WERI-Rb-1 (cell line): ENCODE data around the gene ABCB8.

ENCODE experiments used
- DNase-seq: peaks from one replicate; pipeline ENCODE4 v3.0.0-alpha.2; 2020
- H3K27ac ChIP-seq: fragments of 250-450 bp; sonication (Bioruptor Pico); 2 replicates; pipeline ENCODE4 v1.5.1; 2020; ENCODE audit warnings: mild to moderate bottlenecking, moderate library complexity
- H3K27me3 ChIP-seq: fragments of 250-450 bp; sonication (Bioruptor Pico); 2 replicates; pipeline ENCODE4 v1.5.1; 2021; ENCODE audit warnings: mild to moderate bottlenecking, low read depth, moderate library complexity; ENCODE audit not compliant: insufficient read depth, severe bottlenecking
- H3K36me3 ChIP-seq: fragments of 250-450 bp; sonication (Bioruptor Pico); 2 replicates; pipeline ENCODE4 v1.5.1; 2020; ENCODE audit warnings: mild to moderate bottlenecking, moderate library complexity
- H3K4me3 ChIP-seq: 2 replicates; pipeline ENCODE4 v1.5.1; 2011; ENCODE audit warnings: low read depth, mild to moderate bottlenecking, control low read depth, low read length
- H3K9me3 ChIP-seq: fragments of 250-450 bp; sonication (Bioruptor Pico); 2 replicates; pipeline ENCODE4 v1.5.1; 2021; ENCODE audit warnings: mild to moderate bottlenecking, moderate library complexity; ENCODE audit not compliant: severe bottlenecking
- TF ChIP-seq, protein P1 (sequence below): IDR thresholded peaks from 2 replicates; pipeline ENCODE4 v1.5.1; 2011; ENCODE audit warnings: low read depth, mild to moderate bottlenecking, control low read depth, inconsistent platforms, low read length

The ABCB8 gene

DNA sequence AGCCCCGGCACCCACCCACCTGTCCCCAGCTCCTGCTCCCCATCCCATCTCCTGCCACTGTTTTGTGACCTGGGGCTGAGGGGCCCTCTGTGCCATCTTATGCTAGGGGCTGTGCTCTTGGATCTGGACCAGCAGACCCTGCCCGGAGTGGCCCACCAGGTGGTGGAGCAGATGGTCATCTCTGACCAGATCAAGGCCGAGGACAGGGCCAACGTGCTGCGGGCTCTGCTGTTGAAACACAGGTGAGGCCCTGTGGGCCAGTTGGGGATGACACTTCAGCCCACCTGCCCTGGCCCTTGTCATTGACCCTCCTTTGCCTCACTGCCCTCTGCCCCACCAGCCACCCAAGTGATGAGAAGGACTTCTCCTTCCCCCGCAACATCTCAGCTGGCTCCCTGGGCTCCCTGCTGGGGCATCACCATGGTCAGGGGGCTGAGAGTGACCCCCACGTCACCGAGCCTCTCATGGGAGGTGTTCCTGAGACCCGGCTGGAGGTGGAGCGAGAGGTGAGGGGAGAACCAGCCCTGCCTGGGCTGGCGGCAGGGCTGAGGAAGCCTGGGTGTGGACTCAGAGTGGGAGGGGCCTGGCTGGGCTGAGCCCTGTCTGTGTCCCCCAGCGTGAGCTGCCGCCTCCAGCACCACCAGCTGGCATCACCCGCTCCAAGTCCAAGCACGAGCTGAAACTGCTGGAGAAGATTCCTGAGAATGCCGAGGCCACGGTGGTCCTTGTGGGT, 41.8 kb downstream of the ABCB8 start:
- Histone ChIP-seq H3K27me3 (no peaks in the 10 kb centered on the region), H3K4me3 (no peak overlapping the region), H3K27ac (no peak overlapping the region), H3K36me3 (peaks cover 89% of the 10 kb centered on the region), H3K9me3 (no peaks in the 10 kb centered on the region)
- no peak for DNase-seq
- TF ChIP-seq, protein P1, sequence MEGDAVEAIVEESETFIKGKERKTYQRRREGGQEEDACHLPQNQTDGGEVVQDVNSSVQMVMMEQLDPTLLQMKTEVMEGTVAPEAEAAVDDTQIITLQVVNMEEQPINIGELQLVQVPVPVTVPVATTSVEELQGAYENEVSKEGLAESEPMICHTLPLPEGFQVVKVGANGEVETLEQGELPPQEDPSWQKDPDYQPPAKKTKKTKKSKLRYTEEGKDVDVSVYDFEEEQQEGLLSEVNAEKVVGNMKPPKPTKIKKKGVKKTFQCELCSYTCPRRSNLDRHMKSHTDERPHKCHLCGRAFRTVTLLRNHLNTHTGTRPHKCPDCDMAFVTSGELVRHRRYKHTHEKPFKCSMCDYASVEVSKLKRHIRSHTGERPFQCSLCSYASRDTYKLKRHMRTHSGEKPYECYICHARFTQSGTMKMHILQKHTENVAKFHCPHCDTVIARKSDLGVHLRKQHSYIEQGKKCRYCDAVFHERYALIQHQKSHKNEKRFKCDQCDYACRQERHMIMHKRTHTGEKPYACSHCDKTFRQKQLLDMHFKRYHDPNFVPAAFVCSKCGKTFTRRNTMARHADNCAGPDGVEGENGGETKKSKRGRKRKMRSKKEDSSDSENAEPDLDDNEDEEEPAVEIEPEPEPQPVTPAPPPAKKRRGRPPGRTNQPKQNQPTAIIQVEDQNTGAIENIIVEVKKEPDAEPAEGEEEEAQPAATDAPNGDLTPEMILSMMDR: no peak

DNA sequence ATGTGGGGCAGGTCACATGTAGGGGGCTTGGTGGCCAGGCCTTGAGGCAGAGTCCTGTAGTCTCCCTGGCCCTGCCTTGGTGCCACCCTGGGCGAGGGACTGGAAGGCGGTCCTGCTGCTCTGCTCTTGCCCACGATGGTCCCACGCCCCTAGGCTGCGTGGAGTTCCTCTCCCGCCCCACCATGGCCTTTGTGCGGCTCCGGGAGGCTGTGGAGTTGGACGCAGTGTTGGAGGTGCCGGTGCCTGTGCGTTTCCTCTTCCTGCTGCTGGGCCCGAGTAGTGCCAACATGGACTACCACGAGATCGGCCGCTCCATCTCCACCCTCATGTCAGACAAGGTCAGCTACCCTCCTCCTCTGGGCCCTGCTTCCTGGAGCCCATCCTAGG, 42.3 kb downstream of the ABCB8 start:
- no peaks in the 10 kb centered on the region for H3K9me3 ChIP-seq
- no peak overlapping the region for H3K27ac ChIP-seq
- TF ChIP-seq, protein P1: no peak
- peaks cover 89% of the 10 kb centered on the region for H3K36me3 ChIP-seq
- H3K27me3 ChIP-seq: no peaks in the 10 kb centered on the region
- no peak overlapping the region for H3K4me3 ChIP-seq
- no peak for DNase-seq

DNA sequence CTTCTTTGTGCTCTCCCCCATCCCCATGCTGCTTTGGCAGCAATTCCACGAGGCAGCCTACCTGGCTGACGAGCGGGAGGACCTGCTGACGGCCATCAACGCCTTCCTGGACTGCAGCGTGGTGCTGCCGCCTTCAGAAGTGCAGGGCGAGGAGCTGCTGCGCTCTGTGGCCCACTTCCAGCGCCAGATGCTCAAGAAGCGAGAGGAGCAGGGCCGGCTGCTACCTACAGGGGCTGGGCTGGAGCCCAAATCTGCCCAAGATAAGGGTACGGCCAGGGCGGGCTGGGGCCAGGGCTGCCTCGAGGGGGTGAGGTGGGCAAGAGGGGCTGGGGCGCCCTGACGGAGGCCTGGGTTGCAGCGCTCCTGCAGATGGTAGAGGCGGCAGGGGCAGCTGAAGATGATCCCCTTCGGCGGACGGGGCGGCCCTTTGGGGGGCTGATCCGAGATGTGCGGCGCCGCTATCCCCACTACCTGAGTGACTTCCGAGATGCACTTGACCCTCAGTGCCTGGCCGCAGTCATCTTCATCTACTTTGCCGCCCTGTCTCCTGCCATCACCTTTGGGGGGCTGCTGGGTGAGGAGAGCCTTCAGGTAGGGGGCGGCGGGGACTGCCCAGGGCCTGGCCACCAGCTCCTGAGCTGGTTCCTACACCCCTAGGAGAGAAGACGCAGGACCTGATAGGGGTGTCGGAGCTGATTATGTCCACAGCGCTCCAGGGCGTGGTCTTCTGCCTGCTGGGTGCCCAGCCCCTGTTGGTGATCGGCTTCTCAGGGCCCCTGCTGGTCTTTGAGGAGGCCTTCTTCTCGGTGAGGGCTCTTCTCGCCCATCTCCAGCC, 43.0 kb downstream of the ABCB8 start:
- TF ChIP-seq, protein P1: no peak
- no peaks in the 10 kb centered on the region for H3K9me3 ChIP-seq
- no peak overlapping the region for H3K4me3 ChIP-seq
- H3K27ac ChIP-seq: no peak overlapping the region
- H3K27me3 ChIP-seq: no peaks in the 10 kb centered on the region
- peaks cover 95% of the 10 kb centered on the region for H3K36me3 ChIP-seq
- DNase-seq: no peak

DNA sequence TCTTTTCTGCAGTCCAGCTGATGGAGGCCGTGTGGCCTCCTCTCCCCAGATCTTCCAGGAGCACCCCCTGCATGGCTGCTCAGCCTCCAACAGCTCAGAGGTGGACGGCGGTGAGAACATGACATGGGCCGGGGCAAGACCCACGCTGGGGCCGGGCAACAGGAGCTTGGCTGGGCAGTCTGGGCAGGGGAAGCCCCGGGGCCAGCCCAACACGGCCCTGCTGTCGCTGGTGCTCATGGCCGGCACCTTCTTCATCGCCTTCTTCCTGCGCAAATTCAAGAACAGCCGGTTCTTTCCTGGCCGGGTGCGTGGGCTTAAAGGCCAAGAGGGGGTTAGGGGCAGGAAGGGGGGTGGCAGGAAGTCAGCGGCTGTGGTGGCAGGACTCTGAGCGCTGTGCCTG, 45.7 kb downstream of the ABCB8 start:
- TF ChIP-seq, protein P1: no peak
- Histone ChIP-seq H3K4me3 (no peak overlapping the region), H3K27ac (no peak overlapping the region), H3K9me3 (no peaks in the 10 kb centered on the region), H3K36me3 (peaks cover 83% of the 10 kb centered on the region), H3K27me3 (no peaks in the 10 kb centered on the region)
- no peak for DNase-seq

DNA sequence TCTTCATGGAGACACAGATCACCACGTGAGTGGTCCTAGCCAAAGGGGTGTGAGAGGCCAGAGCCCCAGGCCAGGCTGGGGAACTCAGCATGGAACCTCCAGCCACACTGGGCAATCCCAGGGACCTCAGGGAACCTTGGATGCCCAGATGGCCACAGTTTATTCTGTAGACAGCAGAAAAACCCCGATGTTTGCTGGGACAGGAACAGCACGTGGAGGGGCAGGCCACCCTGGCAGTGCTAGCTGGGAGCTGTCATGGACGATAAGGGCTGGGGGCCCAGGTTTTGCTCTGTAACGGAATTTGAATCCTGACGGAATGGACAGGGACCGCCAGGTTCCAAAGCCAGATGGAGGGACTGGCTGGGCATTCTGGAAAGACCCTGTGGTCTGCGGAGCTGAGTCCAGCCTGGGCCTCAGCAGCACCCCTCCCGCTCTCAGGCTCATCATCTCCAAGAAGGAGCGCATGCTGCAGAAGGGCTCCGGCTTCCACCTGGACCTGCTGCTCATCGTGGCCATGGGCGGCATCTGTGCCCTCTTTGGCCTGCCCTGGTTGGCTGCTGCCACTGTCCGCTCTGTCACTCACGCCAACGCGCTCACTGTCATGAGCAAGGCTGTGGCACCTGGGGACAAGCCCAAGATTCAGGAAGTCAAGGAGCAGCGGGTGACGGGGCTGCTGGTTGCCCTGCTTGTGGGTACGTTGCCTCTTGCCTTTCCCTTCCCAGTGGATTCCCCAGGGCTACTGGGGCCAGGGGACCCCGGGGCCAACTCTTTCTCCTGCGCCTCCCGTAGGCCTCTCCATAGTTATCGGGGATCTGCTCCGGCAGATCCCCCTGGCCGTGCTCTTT, 46.8 kb downstream of the ABCB8 start:
- Histone ChIP-seq H3K27me3 (no peaks in the 10 kb centered on the region), H3K36me3 (peaks cover 82% of the 10 kb centered on the region), H3K27ac (no peak overlapping the region), H3K9me3 (no peaks in the 10 kb centered on the region), H3K4me3 (no peak overlapping the region)
- DNase-seq: no peak
- TF ChIP-seq, protein P1: no peak
